Measurements from ENCODE around the gene MAD1L1.

The MAD1L1 gene

DNA sequence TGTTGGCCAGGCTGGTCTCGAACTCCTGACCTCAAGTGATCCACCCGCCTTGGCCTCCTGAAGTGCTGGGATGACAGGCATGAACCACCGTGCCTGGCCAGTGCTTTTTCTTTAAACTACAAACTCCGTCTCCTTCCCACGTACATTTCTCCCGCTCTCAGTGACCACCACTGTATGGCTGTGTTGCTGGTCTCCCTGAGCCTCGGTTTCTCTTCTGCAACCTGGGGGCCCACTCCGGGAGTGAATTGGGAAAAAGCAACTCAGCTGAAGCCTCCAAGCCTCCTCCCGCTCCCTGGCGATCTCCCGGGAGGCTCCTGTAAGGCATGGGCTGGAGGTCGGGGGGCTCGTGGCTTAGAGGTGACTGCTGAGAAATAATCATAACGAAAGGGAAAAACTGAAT is 426.4 kb downstream of the MAD1L1 start:
- no peak overlapping the region for H3K4me3 ChIP-seq (ENCODE audit: low read length in 2 of 2)
- peaks cover 10% of the 10 kb centered on the region for H3K4me1 ChIP-seq (ENCODE audit: control insufficient read depth, insufficient read depth, low read length)
- no peak overlapping the region for H3K27ac ChIP-seq (ENCODE audit: low read length)
- no peaks in the 10 kb centered on the region for H3K27me3 ChIP-seq (ENCODE audit: control insufficient read depth in 1 of 2, insufficient read depth in 2 of 2, low read length in 2 of 2)
- H3K36me3 ChIP-seq (ENCODE audit: control insufficient read depth in 2 of 2, insufficient read depth in 2 of 2, low read length in 2 of 2), result no peaks in the 10 kb centered on the region
- no peaks in the 10 kb centered on the region for H3K9me3 ChIP-seq (ENCODE audit: control insufficient read depth in 2 of 2, low read length in 2 of 2)
- H3K9ac ChIP-seq (ENCODE audit: low read length in 2 of 2), result no peak overlapping the region

- Histone ChIP-seq H3K36me3 (ENCODE audit: control insufficient read depth in 2 of 2, insufficient read depth in 2 of 2, low read length in 2 of 2) (no peaks in the 10 kb centered on the region), H3K9me3 (ENCODE audit: control insufficient read depth in 2 of 2, low read length in 2 of 2) (no peaks in the 10 kb centered on the region), H3K4me1 (ENCODE audit: control insufficient read depth, insufficient read depth, low read length) (no peaks in the 10 kb centered on the region), H3K27ac (ENCODE audit: low read length) (no peak overlapping the region), H3K4me3 (ENCODE audit: low read length in 2 of 2) (no peak overlapping the region), H3K27me3 (ENCODE audit: control insufficient read depth in 1 of 2, insufficient read depth in 2 of 2, low read length in 2 of 2) (no peaks in the 10 kb centered on the region), H3K9ac (ENCODE audit: low read length in 2 of 2) (no peak overlapping the region)
These were observed 428.4 kb downstream of the MAD1L1 start for GRCh38 chr7:1804310-1804709.

DNA sequence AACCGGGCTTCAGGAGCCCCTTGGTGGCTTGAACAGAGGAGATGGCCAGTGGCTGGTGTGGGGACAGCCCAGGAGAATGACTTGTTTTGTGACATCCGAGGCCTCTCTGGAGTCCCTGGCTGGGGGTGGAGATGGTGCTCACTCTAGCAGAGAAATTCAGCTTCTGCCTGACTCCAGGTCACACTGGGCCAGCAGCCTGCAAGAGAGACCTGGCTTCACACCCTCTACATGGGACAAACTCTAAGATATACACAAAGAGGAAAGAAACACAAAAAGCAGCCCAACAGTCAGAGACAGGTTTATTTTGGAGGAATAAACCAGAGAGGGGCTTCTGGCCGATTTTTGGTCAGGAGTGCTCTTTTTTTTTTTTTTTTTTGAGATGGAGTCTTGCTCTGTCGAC is 429.8 kb downstream of the MAD1L1 start:
- H3K27me3 ChIP-seq (ENCODE audit: control insufficient read depth in 1 of 2, insufficient read depth in 2 of 2, low read length in 2 of 2), result no peaks in the 10 kb centered on the region
- H3K36me3 ChIP-seq (ENCODE audit: control insufficient read depth in 2 of 2, insufficient read depth in 2 of 2, low read length in 2 of 2), result no peaks in the 10 kb centered on the region
- H3K9ac ChIP-seq (ENCODE audit: low read length in 2 of 2), result no peak overlapping the region
- no peaks in the 10 kb centered on the region for H3K4me1 ChIP-seq (ENCODE audit: control insufficient read depth, insufficient read depth, low read length)
- no peaks in the 10 kb centered on the region for H3K9me3 ChIP-seq (ENCODE audit: control insufficient read depth in 2 of 2, low read length in 2 of 2)
- no peak overlapping the region for H3K4me3 ChIP-seq (ENCODE audit: low read length in 2 of 2)
- H3K27ac ChIP-seq (ENCODE audit: low read length), result no peak overlapping the region

GRCh38 chr7:1800902-1801301 is 431.8 kb downstream of the MAD1L1 start:
- H3K36me3 ChIP-seq (ENCODE audit: control insufficient read depth in 2 of 2, insufficient read depth in 2 of 2, low read length in 2 of 2), result no peaks in the 10 kb centered on the region
- no peaks in the 10 kb centered on the region for H3K4me1 ChIP-seq (ENCODE audit: control insufficient read depth, insufficient read depth, low read length)
- H3K4me3 ChIP-seq (ENCODE audit: low read length in 2 of 2), result no peak overlapping the region
- no peak overlapping the region for H3K9ac ChIP-seq (ENCODE audit: low read length in 2 of 2)
- no peaks in the 10 kb centered on the region for H3K27me3 ChIP-seq (ENCODE audit: control insufficient read depth in 1 of 2, insufficient read depth in 2 of 2, low read length in 2 of 2)
- H3K9me3 ChIP-seq (ENCODE audit: control insufficient read depth in 2 of 2, low read length in 2 of 2), result peaks cover under 1 to 2% of the 10 kb centered on the region in 2 donors
- no peak overlapping the region for H3K27ac ChIP-seq (ENCODE audit: low read length)

- Histone ChIP-seq H3K4me1 (ENCODE audit: control insufficient read depth, insufficient read depth, low read length) (no peaks in the 10 kb centered on the region), H3K27ac (ENCODE audit: low read length) (no peak overlapping the region), H3K4me3 (ENCODE audit: low read length in 2 of 2) (no peak overlapping the region), H3K9me3 (ENCODE audit: control insufficient read depth in 2 of 2, low read length in 2 of 2) (peaks cover 7 to 10% of the 10 kb centered on the region in 2 donors), H3K9ac (ENCODE audit: low read length in 2 of 2) (no peak overlapping the region), H3K36me3 (ENCODE audit: control insufficient read depth in 2 of 2, insufficient read depth in 2 of 2, low read length in 2 of 2) (no peaks in the 10 kb centered on the region), H3K27me3 (ENCODE audit: control insufficient read depth in 1 of 2, insufficient read depth in 2 of 2, low read length in 2 of 2) (peaks cover 3 to 4% of the 10 kb centered on the region in 2 donors)
These were observed 434.6 kb downstream of the MAD1L1 start for GRCh38 chr7:1798191-1798590.

- no peak overlapping the region for H3K4me3 ChIP-seq (ENCODE audit: low read length in 2 of 2)
- H3K9ac ChIP-seq (ENCODE audit: low read length in 2 of 2), result no peak overlapping the region
- H3K27ac ChIP-seq (ENCODE audit: low read length), result no peak overlapping the region
- H3K27me3 ChIP-seq (ENCODE audit: control insufficient read depth in 1 of 2, insufficient read depth in 2 of 2, low read length in 2 of 2), result peaks cover 3 to 4% of the 10 kb centered on the region in 2 donors
- H3K36me3 ChIP-seq (ENCODE audit: control insufficient read depth in 2 of 2, insufficient read depth in 2 of 2, low read length in 2 of 2), result no peaks in the 10 kb centered on the region
- no peaks in the 10 kb centered on the region for H3K4me1 ChIP-seq (ENCODE audit: control insufficient read depth, insufficient read depth, low read length)
- peaks cover 7 to 14% of the 10 kb centered on the region in 2 donors for H3K9me3 ChIP-seq (ENCODE audit: control insufficient read depth in 2 of 2, low read length in 2 of 2)
These were observed 437.7 kb downstream of the MAD1L1 start for GRCh38 chr7:1794888-1795542.

DNA sequence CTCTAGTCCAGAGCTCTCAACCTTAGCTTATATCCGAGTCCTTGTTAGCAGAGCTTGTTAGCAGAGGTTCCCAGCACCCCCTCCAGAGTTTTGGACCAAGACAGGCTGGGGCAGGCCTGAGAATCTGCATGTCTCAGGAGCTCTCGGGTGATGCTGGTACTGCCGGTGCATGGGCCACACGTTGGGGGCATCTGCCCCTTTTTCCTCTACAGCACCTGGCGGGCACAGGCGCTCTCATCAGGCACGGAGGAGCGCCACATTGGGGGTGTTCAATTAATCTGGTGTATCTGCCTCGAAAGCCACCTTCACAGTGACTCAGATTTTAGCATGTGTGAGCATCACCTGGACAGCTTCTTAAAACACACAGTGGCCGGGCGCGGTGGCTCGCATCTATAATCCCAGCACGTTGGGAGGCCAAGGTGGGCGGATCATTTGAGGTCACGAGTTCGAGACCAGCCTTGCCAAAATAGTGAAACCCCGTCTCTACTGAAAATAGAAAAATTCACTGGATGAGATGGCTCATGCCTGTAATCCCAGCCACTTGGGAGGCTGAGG is 445.0 kb downstream of the MAD1L1 start:
- peaks cover 5 to 9% of the 10 kb centered on the region in 2 donors for H3K9me3 ChIP-seq (ENCODE audit: control insufficient read depth in 2 of 2, low read length in 2 of 2)

DNA sequence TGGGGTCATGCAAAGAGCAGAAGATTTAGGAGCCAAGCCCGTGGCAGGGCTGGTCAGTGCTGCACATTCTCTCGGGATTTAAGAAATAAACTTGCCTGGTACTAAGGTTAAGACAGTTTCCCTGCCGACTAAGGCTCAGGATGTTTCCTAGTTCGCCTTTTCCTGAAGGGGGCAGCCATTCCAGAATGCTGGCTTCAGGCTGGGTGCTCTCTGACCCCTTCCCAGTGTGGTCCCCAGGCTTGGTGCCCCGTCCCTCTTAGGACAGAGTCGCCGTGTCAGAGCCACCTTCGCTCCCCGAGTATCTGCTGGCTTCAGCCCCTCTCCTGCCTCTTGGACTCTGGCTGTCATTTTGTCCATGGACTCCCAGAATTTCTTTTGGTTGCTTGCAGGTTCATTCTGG is 445.5 kb downstream of the MAD1L1 start:
- Histone ChIP-seq H3K9me3 (ENCODE audit: control insufficient read depth in 2 of 2, low read length in 2 of 2) (peaks cover 5 to 9% of the 10 kb centered on the region in 2 donors), H3K9ac (ENCODE audit: low read length in 2 of 2) (no peak overlapping the region), H3K27me3 (ENCODE audit: control insufficient read depth in 1 of 2, insufficient read depth in 2 of 2, low read length in 2 of 2) (peaks cover 0 to 5% of the 10 kb centered on the region in 2 donors), H3K36me3 (ENCODE audit: control insufficient read depth in 2 of 2, insufficient read depth in 2 of 2, low read length in 2 of 2) (no peaks in the 10 kb centered on the region), H3K27ac (ENCODE audit: low read length) (no peak overlapping the region), H3K4me1 (ENCODE audit: control insufficient read depth, insufficient read depth, low read length) (no peaks in the 10 kb centered on the region), H3K4me3 (ENCODE audit: low read length in 2 of 2) (no peak overlapping the region)

More for the DNA sequence above, 445.0 kb downstream of the MAD1L1 start:
- Histone ChIP-seq H3K9ac (ENCODE audit: low read length in 2 of 2) (no peak overlapping the region), H3K27ac (ENCODE audit: low read length) (no peak overlapping the region), H3K4me3 (ENCODE audit: low read length in 2 of 2) (no peak overlapping the region), H3K4me1 (ENCODE audit: control insufficient read depth, insufficient read depth, low read length) (no peaks in the 10 kb centered on the region), H3K36me3 (ENCODE audit: control insufficient read depth in 2 of 2, insufficient read depth in 2 of 2, low read length in 2 of 2) (no peaks in the 10 kb centered on the region), H3K27me3 (ENCODE audit: control insufficient read depth in 1 of 2, insufficient read depth in 2 of 2, low read length in 2 of 2) (peaks cover 0 to 5% of the 10 kb centered on the region in 2 donors)

- Histone ChIP-seq H3K4me1 (ENCODE audit: control insufficient read depth, insufficient read depth, low read length) (no peaks in the 10 kb centered on the region), H3K9ac (ENCODE audit: low read length in 2 of 2) (no peak overlapping the region), H3K36me3 (ENCODE audit: control insufficient read depth in 2 of 2, insufficient read depth in 2 of 2, low read length in 2 of 2) (no peaks in the 10 kb centered on the region), H3K9me3 (ENCODE audit: control insufficient read depth in 2 of 2, low read length in 2 of 2) (peaks cover 5% of the 10 kb centered on the region in 2 donors), H3K27me3 (ENCODE audit: control insufficient read depth in 1 of 2, insufficient read depth in 2 of 2, low read length in 2 of 2) (peaks cover 0 to 5% of the 10 kb centered on the region in 2 donors), H3K27ac (ENCODE audit: low read length) (no peak overlapping the region), H3K4me3 (ENCODE audit: low read length in 2 of 2) (no peak overlapping the region)
These were observed 446.9 kb downstream of the MAD1L1 start for GRCh38 chr7:1785839-1786238.

GRCh38 chr7:1781369-1781768 is 451.4 kb downstream of the MAD1L1 start:
- no peak overlapping the region for H3K4me3 ChIP-seq (ENCODE audit: low read length in 2 of 2)
- H3K36me3 ChIP-seq (ENCODE audit: control insufficient read depth in 2 of 2, insufficient read depth in 2 of 2, low read length in 2 of 2), result no peaks in the 10 kb centered on the region
- no peak overlapping the region for H3K27ac ChIP-seq (ENCODE audit: low read length)
- peaks cover 0 to 5% of the 10 kb centered on the region in 2 donors for H3K27me3 ChIP-seq (ENCODE audit: control insufficient read depth in 1 of 2, insufficient read depth in 2 of 2, low read length in 2 of 2)
- no peaks in the 10 kb centered on the region for H3K4me1 ChIP-seq (ENCODE audit: control insufficient read depth, insufficient read depth, low read length)
- no peak overlapping the region for H3K9ac ChIP-seq (ENCODE audit: low read length in 2 of 2)
- peaks cover 5 to 9% of the 10 kb centered on the region in 2 donors for H3K9me3 ChIP-seq (ENCODE audit: control insufficient read depth in 2 of 2, low read length in 2 of 2)

DNA sequence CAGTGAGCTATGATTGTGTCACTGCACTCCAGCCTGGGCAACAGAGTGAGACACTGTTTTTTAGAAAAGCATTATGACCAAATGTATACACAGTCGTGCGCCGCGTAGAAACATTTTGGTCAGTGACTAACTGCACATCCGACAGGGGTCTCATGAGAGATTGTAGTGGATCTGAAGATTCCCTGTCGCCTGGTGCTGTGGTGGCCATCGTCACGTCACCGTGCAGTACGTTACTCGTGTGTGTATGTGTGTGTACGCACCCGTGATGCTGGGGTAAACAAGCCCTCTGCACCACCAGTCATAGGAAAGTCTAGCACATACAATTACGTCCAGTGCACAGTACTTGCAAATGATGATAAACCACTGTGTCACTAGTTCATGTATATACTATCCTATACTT is 453.3 kb downstream of the MAD1L1 start:
- H3K9ac ChIP-seq (ENCODE audit: low read length in 2 of 2), result no peak overlapping the region
- no peak overlapping the region for H3K27ac ChIP-seq (ENCODE audit: low read length)
- H3K4me1 ChIP-seq (ENCODE audit: control insufficient read depth, insufficient read depth, low read length), result no peaks in the 10 kb centered on the region
- H3K27me3 ChIP-seq (ENCODE audit: control insufficient read depth in 1 of 2, insufficient read depth in 2 of 2, low read length in 2 of 2), result peaks cover 0 to 5% of the 10 kb centered on the region in 2 donors
- no peak overlapping the region for H3K4me3 ChIP-seq (ENCODE audit: low read length in 2 of 2)
- no peaks in the 10 kb centered on the region for H3K36me3 ChIP-seq (ENCODE audit: control insufficient read depth in 2 of 2, insufficient read depth in 2 of 2, low read length in 2 of 2)
- H3K9me3 ChIP-seq (ENCODE audit: control insufficient read depth in 2 of 2, low read length in 2 of 2), result peaks cover 4 to 7% of the 10 kb centered on the region in 2 donors
